HG03439 (cell line): ENCODE data around the gene TBXA2R.
"Not testable (repeated sequence)": the region's sequence is repeated elsewhere in the genome, so short reads cannot be mapped to it uniquely, and the experiment has no call there.

Experiments used
- ATAC-seq: cut with Tn5 transposase; IDR thresholded peaks from one replicate; pipeline ENCODE4 v1.9.1; 2021; ENCODE audit warnings: mild to moderate bottlenecking, moderate library complexity; ENCODE audit not compliant: unreplicated experiment

The TBXA2R gene

GRCh38 chr19:3606690-3607289 lies at the start of gene TBXA2R:
TBXA2R (minus strand) TSS chr19:3606875; CDS start chr19:3600634, 6,241 bp downstream.
- no peak for ATAC-seq

GRCh38 chr19:3656073-3656746 lies 49.5 kb upstream of the TBXA2R start:
- ATAC-seq, result no peak

- ATAC-seq, result no peak
Observed at GRCh38 chr19:3655402-3656072, 48.9 kb upstream of the TBXA2R start.

GRCh38 chr19:3653865-3654513 lies 47.3 kb upstream of the TBXA2R start:
- no peak for ATAC-seq

- no peak for ATAC-seq
Observed at GRCh38 chr19:3653081-3653795, 46.6 kb upstream of the TBXA2R start.

- no peak for ATAC-seq
Observed at GRCh38 chr19:3652422-3652821, 45.7 kb upstream of the TBXA2R start.

- no peak for ATAC-seq
Observed at GRCh38 chr19:3651684-3652083, 45.0 kb upstream of the TBXA2R start.

- no peak for ATAC-seq
Observed at GRCh38 chr19:3649888-3650287, 43.2 kb upstream of the TBXA2R start.

- ATAC-seq, result no peak
Observed at GRCh38 chr19:3648037-3648905, 41.6 kb upstream of the TBXA2R start.

- not testable (repeated sequence) for ATAC-seq
Observed at GRCh38 chr19:3647102-3647501, 40.4 kb upstream of the TBXA2R start.

GRCh38 chr19:3646336-3647092 lies 39.8 kb upstream of the TBXA2R start:
- no peak for ATAC-seq

GRCh38 chr19:3645726-3646125 lies 39.1 kb upstream of the TBXA2R start:
- no peak for ATAC-seq

- no peak for ATAC-seq
Observed at GRCh38 chr19:3645067-3645396, 38.4 kb upstream of the TBXA2R start.

GRCh38 chr19:3644351-3645066 lies 37.8 kb upstream of the TBXA2R start:
- no peak for ATAC-seq

GRCh38 chr19:3643674-3644313 lies 37.1 kb upstream of the TBXA2R start:
- ATAC-seq, result no peak

GRCh38 chr19:3642987-3643673 lies 36.5 kb upstream of the TBXA2R start:
- ATAC-seq, result no peak

- ATAC-seq, result no peak
Observed at GRCh38 chr19:3642296-3642695, 35.6 kb upstream of the TBXA2R start.
